Measurements from ENCODE around the gene CNTLN.
"Not testable (repeated sequence)": the region's sequence is repeated elsewhere in the genome, so short reads cannot be mapped to it uniquely, and the experiment has no call there.

Gene CNTLN

DNA sequence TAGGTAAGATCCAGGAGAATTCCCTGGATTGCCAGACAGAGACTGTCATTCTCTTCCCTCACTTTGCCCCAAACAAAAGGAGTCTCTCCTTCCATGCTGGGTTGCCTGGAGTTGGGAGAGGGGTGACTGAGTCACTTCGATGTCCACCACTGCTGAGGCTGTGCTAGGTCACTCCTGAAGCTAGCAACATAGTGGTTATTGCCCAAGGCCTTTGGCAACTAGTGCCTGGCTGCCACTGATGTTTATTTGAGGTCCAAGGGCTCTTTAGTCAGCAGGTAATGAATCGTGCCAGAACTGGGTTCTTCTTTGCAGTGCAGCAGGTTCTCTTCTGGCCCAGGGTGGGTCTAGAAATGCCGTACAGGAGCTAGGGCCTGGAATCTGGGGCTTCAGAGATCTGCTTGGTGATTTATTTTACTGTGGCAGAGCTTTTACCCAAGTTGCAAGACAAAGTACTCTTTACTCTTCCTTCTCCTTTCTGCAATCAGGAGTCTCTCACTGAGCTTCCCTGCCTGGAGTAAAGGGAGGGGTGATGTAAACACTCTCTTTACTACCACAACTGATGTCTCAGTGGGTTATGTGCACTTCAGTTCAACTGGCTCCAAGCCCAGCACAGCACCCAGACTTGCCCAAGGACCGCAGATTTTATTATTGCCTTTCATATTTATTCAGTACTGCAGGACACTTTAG lies 288.3 kb downstream of the CNTLN start:
- DNase-seq: no peak

DNA sequence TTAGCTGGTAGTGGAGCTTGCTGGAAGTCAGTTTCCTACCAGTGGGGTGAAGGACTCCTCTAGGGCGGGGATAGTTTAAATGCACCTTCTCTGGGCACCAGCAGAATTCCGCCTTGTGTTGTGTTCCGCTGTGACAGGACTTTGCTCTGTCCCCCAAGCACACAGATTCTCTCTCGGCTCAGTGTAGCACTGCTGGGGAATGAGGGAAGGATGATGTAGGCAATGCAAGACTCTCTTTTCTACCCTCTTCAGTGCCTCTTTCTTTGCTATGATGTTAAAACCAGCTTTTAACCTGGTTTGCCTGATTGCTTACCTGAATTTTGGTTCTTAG lies 288.8 kb downstream of the CNTLN start:
- no peak for DNase-seq

DNA sequence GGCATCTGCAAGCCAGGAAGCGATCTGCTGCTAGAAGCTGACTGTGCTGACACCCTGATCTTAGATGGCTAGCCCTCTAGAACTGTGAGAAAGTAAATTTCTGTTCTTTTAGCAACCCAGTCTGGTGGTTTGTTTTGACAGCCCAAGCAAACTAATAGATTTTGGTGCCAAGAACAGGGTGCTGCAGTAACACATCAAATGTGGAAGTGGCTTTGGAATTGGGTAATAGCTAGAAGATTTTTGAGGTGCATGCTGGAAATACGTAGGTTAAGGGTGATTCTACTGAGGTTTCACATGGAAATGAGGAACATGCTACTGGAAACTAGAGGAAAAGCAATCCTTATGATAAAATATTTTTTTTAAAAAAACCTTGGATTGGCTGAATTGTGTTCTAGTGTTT lies 290.5 kb downstream of the CNTLN start:
- DNase-seq: no peak

DNA sequence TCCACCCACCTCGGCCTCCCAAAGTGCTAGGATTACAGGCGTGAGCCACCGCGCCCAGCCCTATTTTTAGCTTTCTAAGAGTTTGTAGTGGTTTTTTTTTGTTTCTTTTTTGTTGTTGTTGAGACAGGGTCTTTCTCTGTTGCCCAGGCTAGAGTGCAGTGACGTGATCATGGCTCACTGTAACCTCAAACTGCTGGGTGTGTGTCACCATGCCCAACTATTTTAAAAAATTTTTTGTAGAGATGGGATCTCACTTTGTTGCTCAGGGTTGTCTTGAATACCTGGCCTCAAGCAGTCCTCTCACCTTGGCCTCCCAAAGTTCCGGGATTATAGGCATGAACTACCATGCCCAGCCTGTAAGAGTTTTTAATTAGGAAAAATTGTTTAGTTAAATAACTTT lies 298.7 kb downstream of the CNTLN start:
- no peak for DNase-seq

DNA sequence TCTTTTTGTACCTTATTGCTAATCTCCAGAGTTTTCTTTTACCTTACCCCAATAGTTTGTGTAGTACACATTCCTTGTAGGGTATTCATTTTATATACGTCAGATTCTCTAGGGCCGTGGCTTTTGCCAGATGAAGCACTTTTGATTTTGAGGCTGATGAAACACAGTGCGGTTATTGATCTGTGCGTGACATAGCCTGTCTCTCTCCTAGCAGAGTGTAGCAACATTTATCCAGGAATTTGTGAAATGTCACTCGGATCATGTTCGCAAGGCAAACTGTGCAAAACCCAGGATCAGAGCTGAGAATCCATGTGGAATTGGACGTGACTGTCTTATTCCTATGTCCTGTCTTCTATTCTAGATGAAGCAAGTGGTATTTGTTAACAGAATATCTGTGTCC lies 302.0 kb downstream of the CNTLN start:
- DNase-seq: no peak

DNA sequence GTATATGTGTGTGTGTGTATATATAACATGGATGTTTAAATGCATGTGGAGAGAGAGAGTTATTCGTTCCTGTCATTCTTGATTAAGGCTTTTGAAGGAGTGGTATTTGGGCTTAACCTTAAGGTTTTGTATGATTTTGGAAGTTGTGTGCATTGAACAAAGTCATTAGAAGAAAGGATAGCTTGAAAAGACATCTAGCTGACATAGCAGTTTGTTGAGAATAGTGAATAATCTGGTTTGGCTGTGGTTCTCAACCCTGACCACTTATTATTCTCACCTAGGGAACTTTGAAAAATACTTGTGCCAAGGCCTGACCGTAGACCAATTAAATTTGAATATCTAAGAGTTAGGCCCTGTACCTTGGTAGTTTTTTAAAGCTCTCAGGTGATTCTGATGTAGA lies 303.0 kb downstream of the CNTLN start:
- no peak for DNase-seq

DNA sequence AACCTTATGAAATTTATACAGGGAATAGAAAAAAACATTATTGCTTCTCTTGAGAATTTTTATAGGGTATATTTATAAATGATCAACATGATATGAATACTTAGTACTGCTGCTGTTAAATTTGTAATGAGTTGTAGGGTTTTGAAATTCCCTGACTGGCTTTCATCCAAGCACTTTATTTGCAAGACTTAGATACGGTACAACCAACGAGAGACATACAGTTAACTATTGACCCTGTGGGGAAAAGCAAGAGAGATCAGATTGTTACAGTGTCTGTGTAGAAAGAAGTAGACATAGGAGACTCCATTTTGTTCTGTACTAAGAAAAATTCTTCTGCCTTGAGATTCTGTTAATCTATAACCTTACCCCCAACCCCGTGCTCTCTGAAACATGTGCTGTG lies 310.3 kb downstream of the CNTLN start:
- not testable (repeated sequence) for DNase-seq

DNA sequence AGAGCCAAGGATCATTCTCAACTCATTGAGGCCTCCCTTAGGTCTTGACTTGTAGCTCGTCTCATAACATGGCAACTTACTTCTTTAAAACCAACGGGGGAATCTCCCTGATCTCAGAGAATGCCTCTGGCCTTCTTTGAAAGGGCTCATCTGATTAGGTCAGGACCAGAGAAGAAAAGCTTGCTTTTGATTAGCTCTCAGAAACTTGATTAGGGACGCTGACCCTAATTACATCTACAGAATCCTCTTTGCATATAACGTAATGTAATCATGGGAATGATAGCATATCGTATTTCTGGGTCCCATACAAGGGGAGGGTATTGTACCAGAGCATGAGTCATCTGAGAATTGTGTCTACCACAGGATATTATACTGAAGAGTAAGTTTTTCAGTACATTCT lies 318.9 kb downstream of the CNTLN start:
- DNase-seq: no peak

DNA sequence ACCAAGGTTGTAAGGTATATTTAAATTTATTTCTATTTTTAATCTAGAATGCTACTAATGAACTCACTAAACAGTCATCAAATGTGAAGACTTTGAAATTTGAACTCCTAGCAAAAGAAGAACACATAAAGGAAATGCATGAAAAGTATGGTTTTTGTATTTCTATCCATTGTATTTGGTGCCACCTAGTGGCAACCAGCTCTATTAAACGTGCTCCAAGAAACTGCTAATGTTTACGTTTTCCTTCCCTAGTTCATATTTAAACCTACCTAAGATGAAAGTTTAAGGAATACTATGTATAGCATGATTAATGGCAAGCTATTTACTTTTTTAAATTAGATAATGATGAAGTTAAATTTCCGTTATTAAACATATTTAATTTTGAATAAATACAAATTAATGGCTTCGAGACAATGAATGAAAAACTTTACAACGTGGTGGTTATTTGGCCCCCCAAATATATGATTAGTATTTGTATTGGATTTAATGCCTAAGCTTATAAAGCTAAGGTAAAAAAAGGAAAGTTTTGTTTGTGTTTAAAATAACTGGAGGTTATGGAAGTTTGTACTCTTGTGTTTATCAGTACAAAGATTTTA lies 328.1 kb downstream of the CNTLN start:
- no peak for DNase-seq

DNA sequence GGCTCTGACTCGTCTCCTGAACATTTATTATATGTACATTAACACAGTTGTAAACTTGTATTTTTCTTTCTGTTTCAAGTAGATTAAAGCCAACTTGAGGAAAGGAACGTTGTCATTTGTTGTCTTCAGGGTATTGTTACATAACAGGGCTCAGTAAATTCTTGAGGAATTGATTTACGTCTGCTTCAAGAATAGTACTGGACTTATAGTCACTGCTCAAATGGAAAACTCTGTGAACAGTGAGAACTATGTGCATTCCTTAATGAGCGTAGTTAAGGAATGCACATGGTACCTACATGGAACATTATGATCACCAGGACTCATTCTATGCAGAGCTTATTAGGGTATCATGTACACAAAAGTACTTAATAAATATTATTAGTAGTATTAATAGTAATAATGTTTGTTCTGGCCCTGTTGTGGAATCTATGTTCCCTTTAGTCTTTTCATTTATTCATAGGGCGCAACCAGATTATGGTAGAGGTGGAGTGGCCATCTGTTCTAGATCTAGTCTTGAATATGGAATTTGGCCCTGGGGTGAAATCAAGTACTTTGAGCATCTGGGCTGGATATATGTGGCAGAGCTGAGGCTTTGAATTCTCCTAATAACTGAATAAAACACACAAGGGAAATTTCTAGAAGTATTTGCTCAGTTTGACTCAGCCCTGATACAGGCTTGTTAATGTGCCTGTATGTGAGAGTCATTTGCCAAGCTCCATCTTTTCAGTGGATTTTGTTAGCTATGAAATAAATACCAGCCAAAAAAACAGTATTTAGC lies 335.4 kb downstream of the CNTLN start:
- DNase-seq: no peak

DNA sequence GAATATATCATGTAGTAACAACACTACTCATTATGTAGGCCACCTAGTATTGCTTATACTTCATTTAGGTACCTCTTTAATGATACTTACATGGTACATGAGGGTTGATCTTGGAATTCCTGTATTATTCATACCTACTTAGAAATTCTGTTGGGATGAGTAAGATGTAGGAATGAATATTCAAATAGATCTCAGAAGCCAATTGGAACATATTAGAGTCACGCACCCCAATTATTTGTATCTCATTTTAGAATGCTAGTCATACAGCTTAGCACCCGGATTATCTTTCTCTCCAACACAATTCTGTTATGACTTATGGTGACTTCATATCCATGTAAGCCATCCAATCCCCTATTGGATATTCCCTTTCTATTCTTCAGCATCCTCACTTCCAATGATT lies 337.3 kb downstream of the CNTLN start:
- DNase-seq: no peak

DNA sequence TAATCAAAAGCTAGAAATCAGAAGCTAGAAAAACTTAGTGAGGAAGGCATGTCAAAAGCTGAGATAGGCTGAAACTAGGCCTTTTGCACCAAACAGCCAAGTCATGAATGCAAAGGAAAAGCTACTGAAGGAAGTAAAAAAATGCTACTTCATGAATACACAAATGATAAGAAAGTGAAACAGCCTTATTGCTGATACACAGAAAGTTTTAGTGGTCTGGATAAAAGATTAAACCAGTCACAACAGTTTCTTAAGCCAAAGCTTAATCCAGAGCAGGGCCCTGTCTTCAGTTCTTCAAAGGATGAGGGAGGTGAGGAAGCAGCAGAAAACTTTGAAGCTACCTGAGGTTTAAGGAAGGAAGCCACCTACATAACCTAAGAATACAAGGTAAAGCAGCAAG lies 341.6 kb downstream of the CNTLN start:
- DNase-seq: no peak

DNA sequence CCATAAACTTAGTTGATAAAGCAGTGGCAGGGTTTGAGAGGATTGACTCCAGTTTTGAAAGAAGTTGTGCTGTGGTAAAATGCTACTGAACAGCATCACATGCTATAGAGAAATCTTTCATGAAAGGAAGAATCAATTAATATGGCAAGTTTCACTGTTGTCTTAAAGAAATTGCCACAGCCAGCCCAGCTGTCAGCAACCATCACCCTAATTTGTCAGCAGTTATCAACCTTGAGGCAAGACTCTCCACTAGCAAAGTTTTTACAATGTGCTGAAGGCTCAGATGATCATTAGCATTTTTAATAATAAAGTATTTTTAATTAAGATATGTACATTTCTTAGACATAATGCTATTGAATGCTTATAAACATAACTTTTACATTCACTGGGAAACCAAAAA lies 343.0 kb downstream of the CNTLN start:
- DNase-seq: no peak

DNA sequence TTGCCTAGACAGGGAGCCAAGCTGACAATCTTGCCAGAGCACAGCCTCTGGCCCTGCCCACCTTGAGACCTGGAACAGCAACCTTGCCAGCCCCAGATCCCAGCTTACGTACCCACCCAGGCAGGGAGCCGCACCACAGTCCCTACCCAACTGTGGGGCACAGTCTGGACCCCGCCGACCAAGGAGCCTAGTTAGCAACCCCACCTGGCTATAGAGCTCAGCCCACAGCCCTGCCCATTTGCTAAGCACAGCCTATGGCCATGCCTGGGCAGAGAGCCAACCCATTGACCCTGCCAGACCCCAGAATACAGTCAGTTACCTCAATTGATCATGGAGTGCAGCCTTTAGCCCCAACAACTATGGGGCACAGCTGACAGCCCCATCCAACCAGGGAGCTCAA lies 346.1 kb downstream of the CNTLN start:
- no peak for DNase-seq

DNA sequence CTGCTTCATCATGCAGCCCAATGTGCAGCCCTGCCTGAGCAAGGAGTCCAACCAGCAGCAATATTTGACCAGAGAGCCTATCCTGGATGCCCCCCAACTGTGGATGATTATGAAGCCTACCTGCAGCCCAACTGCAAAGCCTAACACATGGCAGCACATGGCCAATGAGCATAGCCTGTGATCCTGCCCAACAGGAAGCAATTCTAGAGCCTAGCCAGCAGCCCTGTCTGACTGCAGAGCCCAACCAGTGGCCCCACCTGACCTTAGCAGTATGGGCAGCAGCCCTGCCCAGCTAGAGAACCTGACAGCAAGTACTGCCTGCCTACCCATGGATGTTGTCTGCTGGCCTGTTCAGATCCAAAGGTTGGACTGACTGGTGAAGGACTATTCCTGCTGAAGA lies 346.7 kb downstream of the CNTLN start:
- no peak for DNase-seq

DNA sequence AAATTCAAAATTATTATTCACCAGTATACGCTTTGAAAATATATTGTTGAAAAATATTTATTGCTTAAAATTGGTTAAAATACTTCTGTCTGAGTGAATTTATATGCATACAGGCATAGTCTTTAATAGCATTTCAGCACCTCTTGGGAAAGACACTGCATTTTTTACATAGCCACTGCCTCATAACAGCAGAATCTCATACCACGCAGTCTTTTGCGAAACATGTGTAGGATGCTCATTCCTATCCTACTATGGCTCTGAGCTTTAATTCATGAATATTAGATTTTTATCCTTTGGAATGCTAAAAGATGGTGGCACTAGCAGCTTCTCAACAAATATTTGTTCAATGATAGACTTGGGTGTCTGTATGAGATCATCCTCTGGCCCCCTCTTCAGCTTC lies 350.1 kb downstream of the CNTLN start:
- DNase-seq: no peak

DNA sequence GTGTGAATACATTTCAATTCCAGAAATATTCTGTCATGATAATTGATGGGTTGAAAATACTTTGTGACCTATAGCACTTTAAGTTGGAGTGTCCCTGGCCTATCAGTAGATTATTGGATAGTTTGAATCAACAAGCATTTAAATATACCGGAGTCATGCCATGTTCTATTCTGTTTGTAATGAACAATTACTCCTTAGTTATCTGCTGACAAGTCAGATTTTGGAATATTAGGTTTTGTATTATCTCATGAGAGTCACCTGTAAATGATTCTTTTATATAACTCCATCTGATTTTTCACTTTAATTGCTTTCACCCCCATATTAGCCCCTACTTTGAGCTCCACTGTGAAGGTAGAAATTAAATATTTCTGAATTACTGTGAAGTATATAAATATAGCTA lies 351.6 kb downstream of the CNTLN start:
- no peak for DNase-seq

DNA sequence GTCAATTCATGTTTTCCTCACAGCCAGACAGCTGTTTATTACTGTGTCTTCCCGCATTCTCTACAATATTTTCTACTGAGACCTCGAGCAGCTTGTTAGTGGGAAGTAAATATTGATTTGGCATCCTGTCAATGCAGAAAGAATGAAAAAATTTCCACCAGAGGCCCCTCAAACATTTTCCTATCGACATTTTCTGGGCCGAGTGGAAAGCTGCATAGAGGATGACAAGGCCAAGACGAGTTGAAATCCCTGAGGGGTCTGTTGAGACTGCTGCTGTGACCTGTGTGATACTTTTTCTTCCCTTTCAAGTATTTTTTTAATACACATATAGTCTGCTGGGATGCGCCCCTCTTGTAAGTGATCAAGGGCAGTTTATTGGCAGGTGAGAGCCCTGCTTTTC lies 352.6 kb downstream of the CNTLN start:
- DNase-seq: no peak

DNA sequence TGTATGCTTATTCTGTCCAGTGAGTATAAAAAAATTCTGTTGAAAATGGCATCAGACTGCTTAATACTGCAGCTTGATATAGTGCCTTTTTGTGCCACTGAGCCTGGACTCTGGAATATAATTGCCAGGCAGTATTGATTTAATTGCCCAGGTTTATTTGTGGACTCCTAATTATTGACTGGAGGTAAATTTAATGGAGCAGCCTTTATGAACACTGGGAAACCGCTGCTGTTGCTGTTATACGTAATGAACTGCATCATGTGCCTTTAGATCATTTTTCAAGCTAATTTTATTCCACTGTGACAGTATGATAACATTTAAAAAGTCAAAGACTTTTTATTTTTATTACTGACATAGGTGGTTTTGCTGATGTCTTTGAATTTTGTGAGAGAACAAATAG lies 353.8 kb downstream of the CNTLN start:
- DNase-seq: no peak

DNA sequence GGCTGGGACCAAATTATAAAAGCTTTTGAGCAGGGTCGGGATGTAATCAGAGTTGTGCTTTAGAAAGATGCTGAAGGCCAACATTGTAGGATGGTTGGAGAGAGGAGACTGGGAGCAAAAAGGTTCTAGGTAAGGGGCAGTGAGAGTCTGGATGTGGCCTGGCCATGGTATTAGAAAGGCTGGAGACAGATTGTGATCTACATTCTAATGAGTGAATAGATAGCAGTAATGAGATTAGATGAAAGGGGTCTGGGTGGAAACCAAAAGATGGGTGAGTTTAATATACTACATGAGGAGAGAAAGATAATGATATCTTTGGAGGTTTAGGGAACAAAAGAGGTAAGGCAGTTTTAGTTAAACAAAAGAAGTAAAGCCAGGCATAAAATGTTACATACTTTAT lies 355.3 kb downstream of the CNTLN start:
- no peak for DNase-seq

DNA sequence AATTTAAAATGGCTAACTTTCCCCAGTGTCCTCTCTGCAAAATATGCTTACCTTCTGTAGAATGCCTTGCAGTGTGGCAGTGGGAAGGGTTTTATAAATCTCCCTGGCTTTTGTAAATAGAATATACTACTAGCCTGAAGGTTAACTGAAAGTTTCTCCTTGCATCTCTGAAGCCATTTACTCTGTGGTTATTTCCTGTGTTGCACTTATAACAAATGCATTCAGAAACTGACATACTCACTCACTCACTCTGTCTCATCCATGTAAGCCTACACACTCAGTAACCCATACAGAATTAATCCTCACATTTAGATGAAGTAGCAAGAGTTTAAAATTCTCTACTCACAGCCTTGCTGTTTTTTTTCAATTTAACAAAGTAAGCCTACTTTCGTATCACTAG lies 356.9 kb downstream of the CNTLN start:
- no peak for DNase-seq

DNA sequence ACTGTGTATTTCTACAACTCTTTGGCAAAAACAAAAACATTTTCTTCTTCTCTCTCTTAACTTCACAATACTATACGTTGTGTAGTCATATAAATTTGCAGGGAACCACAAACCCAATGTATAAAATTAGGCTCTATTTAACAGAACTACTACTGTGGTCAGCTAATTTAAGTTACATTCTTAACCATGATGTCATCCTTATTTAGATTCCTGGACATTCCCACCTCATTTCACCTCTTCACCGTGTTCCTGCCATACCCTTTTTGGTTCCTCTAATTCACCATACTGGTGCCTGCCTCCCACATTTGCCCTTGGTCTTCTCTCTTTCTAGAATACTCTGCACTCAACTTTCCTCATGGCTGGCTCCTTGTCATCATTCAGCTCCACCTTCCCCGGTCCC lies 368.4 kb downstream of the CNTLN start:
- no peak for DNase-seq

DNA sequence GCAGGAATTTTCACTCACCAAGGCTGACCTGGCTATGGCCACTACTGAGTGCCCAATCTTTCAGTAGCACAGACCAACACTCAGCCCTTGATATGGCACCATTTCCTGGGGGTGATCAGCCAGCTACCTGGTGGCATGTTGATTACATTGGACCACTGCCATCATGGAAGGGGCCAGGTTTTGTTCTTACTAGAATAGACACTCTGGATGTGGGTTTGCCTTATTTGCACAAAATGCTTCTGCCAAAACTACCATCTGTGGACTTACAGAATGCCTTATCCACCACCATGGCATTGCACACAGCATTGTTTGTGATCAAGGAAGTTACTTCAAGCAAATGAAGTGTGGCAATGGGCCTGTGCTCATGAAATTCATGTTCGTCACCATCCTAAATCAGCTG lies 374.3 kb downstream of the CNTLN start:
- no peak for DNase-seq

DNA sequence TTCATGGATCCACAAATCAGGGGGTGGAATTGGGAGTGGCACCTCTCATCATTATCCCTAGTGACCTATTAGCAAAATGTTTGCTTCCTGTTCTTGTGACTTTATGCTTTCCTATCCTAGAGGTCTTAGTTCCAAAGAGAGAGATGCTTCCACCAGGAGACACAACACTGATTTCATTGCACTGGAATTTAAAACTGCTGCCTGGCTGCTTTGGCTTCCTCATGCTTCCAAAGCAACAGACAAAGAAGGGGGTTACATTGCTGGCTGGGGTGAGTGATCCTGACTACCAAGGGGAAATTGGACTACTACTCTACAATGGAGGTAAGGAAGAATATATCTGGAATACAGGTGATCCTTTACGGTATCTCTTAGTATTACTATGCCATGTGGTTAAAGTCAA lies 374.9 kb downstream of the CNTLN start:
- no peak for DNase-seq

DNA sequence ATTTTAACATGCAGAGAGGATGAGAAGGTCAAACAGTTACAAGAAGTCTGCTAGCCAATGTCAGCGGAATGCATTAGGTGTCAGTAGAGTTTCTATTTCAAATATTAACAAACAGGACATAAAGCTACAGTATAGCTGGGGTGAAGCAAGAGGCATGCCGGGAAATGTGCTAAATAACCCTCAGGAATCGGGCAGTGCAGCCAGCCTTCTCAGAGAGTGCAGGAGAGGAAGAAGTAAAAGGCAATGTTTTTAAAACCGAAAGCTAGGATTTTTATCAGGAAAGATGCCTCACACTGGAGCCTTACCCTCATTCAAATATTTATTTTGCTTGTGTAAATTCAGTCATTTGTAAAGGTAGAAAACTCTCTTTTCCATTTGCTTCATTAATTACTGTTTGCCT lies 384.9 kb downstream of the CNTLN start:
- DNase-seq: no peak
